ENCODE measurements around the gene REP15. TPM values are rescaled to one million over a fixed set of nuclear protein-coding genes. Genes with fewer than 3 reads are reported as not detected.

REP15 gene
- total RNA-seq, 1 donor from 2014 or later = 4.0 TPM

GRCh38 chr12:27672643-27673042 lies 23.6 kb upstream of the REP15 start:
- no peaks in the 10 kb centered on the region for H3K9me3 Mint-ChIP-seq (ENCODE audit: unreplicated experiment)
- peaks cover 42% of the 10 kb centered on the region for H3K36me3 Mint-ChIP-seq (ENCODE audit: low read depth, unreplicated experiment)
- no peaks in the 10 kb centered on the region for H3K4me1 Mint-ChIP-seq (ENCODE audit: unreplicated experiment)
- H3K27ac Mint-ChIP-seq (ENCODE audit: unreplicated experiment) = no peak overlapping the region
- H3K4me3 Mint-ChIP-seq (ENCODE audit: unreplicated experiment) = no peak overlapping the region
- no peak for DNase-seq (ENCODE audit: low spot score)
- no peak for TF ChIP-seq CTCF (IDR thresholded peaks at IDR 0.05; ENCODE audit: unreplicated experiment)
- H3K27me3 Mint-ChIP-seq (ENCODE audit: unreplicated experiment) = peaks cover 2% of the 10 kb centered on the region

GRCh38 chr12:27673101-27673718 lies 23.0 kb upstream of the REP15 start:
- H3K36me3 Mint-ChIP-seq (ENCODE audit: low read depth, unreplicated experiment) = peaks cover 43% of the 10 kb centered on the region
- no peaks in the 10 kb centered on the region for H3K4me1 Mint-ChIP-seq (ENCODE audit: unreplicated experiment)
- TF ChIP-seq CTCF (IDR thresholded peaks at IDR 0.05; ENCODE audit: unreplicated experiment) = no peak
- H3K4me3 Mint-ChIP-seq (ENCODE audit: unreplicated experiment) = no peak overlapping the region
- H3K9me3 Mint-ChIP-seq (ENCODE audit: unreplicated experiment) = no peaks in the 10 kb centered on the region
- no peak for DNase-seq (ENCODE audit: low spot score)
- H3K27me3 Mint-ChIP-seq (ENCODE audit: unreplicated experiment) = peaks cover 2% of the 10 kb centered on the region
- no peak overlapping the region for H3K27ac Mint-ChIP-seq (ENCODE audit: unreplicated experiment)

GRCh38 chr12:27674989-27675388 lies 21.3 kb upstream of the REP15 start:
- Mint-ChIP-seq H3K27ac (ENCODE audit: unreplicated experiment) (no peak overlapping the region), H3K27me3 (ENCODE audit: unreplicated experiment) (peaks cover 2% of the 10 kb centered on the region), H3K4me3 (ENCODE audit: unreplicated experiment) (no peak overlapping the region), H3K9me3 (ENCODE audit: unreplicated experiment) (no peaks in the 10 kb centered on the region), H3K36me3 (ENCODE audit: low read depth, unreplicated experiment) (peaks cover 43% of the 10 kb centered on the region), H3K4me1 (ENCODE audit: unreplicated experiment) (no peaks in the 10 kb centered on the region)
- no peak for DNase-seq (ENCODE audit: low spot score)
- no peak for TF ChIP-seq CTCF (IDR thresholded peaks at IDR 0.05; ENCODE audit: unreplicated experiment)

GRCh38 chr12:27680619-27681018 lies 15.6 kb upstream of the REP15 start:
- no peaks in the 10 kb centered on the region for H3K9me3 Mint-ChIP-seq (ENCODE audit: unreplicated experiment)
- no peaks in the 10 kb centered on the region for H3K4me1 Mint-ChIP-seq (ENCODE audit: unreplicated experiment)
- H3K36me3 Mint-ChIP-seq (ENCODE audit: low read depth, unreplicated experiment) = peaks cover 52% of the 10 kb centered on the region
- no peak overlapping the region for H3K4me3 Mint-ChIP-seq (ENCODE audit: unreplicated experiment)
- no peak overlapping the region for H3K27ac Mint-ChIP-seq (ENCODE audit: unreplicated experiment)
- DNase-seq (ENCODE audit: low spot score) = no peak
- peaks cover 2% of the 10 kb centered on the region for H3K27me3 Mint-ChIP-seq (ENCODE audit: unreplicated experiment)
- TF ChIP-seq CTCF (IDR thresholded peaks at IDR 0.05; ENCODE audit: unreplicated experiment) = no peak

- Mint-ChIP-seq H3K27me3 (ENCODE audit: unreplicated experiment) (peaks cover 2% of the 10 kb centered on the region), H3K36me3 (ENCODE audit: low read depth, unreplicated experiment) (peaks cover 46% of the 10 kb centered on the region), H3K4me1 (ENCODE audit: unreplicated experiment) (no peaks in the 10 kb centered on the region), H3K4me3 (ENCODE audit: unreplicated experiment) (no peak overlapping the region), H3K9me3 (ENCODE audit: unreplicated experiment) (no peaks in the 10 kb centered on the region), H3K27ac (ENCODE audit: unreplicated experiment) (no peak overlapping the region)
- no peak for TF ChIP-seq CTCF (IDR thresholded peaks at IDR 0.05; ENCODE audit: unreplicated experiment)
- DNase-seq (ENCODE audit: low spot score) = no peak
Observed at GRCh38 chr12:27682534-27682933, 13.7 kb upstream of the REP15 start.

All from endothelial cell (in vitro differentiated cells).